Astrocyte (in vitro differentiated cells and primary cell): Measurements from ENCODE around the gene SOX18.

Experiments
- CTCF ChIP-seq: IDR thresholded peaks from 2 replicates; pipeline ENCODE4 v1.5.1; 2011; ENCODE audit warnings: low read depth, mild to moderate bottlenecking, inconsistent platforms, low read length, moderate library complexity; ENCODE audit not compliant: insufficient read depth
- EZH2 ChIP-seq: IDR thresholded peaks from 2 replicates; pipeline ENCODE4 v1.6.1; 2012; ENCODE audit warnings: mild to moderate bottlenecking, low read length, inconsistent platforms; ENCODE audit not compliant: insufficient read depth

GRCh38 chr20:64077094-64077493 lies 27.7 kb upstream of the SOX18 start:
- no peak for TF ChIP-seq CTCF
- no peak for TF ChIP-seq EZH2
